Choroid plexus epithelial cell (primary cell): Measurements from ENCODE around the gene ALS2.

ENCODE experiments used
- DNase-seq: peaks from one replicate; pipeline ENCODE4 v3.0.0-alpha.2; 2010; ENCODE audit warnings: low read depth
- H3K4me3 ChIP-seq: 2 replicates; pipeline ENCODE4 v1.5.1; 2011; ENCODE audit warnings: low read depth, mild to moderate bottlenecking, control low read depth, low read length, moderate library complexity
- TF ChIP-seq, protein P1 (sequence below): conservative IDR thresholded peaks from 2 replicates; pipeline ENCODE4 v1.5.1; 2011; ENCODE audit warnings: low read depth, mild to moderate bottlenecking, control low read depth, inconsistent platforms, low read length, moderate library complexity

The ALS2 gene

DNA sequence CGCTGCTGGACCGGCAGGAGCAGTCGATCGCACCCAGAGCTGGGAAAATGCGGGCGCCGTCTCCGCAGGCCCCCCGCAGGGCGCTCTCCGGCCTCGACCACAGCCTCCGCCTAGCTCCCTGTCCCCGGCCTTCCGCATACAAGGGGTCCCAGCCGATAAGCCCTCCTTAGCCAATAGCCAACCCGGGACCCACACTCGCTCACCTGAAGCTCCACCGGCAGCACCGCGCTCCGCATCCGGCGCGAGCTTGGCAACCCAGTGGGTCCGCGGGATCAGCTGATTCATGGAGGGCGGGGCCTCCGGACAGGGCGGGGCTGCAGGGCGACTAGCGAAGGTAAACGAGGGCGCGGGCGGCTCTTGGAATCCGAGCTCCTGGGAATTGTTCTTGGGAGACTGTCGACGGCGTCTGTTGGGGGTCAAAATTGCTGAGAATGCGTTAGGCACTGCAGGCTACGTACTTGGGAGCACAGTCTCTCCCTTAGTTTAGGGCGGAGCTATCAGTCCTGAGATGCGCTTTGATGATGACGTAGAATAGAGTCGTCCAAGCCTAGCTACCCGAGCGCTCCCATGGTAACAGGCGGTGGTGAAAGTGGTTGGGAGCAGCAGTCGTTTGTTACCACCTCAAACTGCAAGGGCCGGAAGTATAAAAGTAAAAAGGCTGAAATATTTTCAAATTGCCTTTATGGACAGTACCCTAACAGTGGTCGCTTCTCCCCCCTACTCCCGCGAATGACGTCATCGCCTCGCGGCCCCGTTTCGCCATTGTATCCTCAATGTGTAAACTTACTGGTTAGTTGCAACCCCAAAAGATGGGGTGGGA lies at the start of gene ALS2:
Gene ALS2, minus strand, starts transcription at position 260 of the 820 bp plus-strand sequence. CDS start 12,048 bp downstream, outside the sequence.
- TF ChIP-seq, protein P1, sequence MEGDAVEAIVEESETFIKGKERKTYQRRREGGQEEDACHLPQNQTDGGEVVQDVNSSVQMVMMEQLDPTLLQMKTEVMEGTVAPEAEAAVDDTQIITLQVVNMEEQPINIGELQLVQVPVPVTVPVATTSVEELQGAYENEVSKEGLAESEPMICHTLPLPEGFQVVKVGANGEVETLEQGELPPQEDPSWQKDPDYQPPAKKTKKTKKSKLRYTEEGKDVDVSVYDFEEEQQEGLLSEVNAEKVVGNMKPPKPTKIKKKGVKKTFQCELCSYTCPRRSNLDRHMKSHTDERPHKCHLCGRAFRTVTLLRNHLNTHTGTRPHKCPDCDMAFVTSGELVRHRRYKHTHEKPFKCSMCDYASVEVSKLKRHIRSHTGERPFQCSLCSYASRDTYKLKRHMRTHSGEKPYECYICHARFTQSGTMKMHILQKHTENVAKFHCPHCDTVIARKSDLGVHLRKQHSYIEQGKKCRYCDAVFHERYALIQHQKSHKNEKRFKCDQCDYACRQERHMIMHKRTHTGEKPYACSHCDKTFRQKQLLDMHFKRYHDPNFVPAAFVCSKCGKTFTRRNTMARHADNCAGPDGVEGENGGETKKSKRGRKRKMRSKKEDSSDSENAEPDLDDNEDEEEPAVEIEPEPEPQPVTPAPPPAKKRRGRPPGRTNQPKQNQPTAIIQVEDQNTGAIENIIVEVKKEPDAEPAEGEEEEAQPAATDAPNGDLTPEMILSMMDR = no peak
- peak; percentile 99 for DNase-seq
- H3K4me3 ChIP-seq = peak within 1 kb of the TSS; percentile 96

DNA sequence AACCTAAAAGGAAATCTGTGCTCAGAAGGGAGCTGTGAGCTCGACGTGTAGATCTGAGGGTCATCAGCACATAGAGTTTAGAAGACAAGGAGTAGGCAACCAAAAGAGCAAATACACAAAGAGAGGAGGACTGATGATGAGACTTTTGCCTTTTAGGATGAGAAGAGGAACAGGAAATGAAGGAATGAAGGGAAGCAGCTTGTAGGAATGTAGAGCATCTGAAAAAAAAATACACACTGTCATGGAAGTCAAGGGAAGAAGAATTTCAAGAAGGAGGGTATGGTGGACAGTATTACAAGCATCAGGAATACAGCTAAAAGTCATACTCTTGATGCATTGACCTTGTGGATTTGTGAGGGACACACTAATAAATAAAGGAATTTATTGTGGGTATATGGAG lies 47.5 kb upstream of the ALS2 start:
- TF ChIP-seq, protein P1 = no peak
- DNase-seq = no peak
- H3K4me3 ChIP-seq = no peak overlapping the region

DNA sequence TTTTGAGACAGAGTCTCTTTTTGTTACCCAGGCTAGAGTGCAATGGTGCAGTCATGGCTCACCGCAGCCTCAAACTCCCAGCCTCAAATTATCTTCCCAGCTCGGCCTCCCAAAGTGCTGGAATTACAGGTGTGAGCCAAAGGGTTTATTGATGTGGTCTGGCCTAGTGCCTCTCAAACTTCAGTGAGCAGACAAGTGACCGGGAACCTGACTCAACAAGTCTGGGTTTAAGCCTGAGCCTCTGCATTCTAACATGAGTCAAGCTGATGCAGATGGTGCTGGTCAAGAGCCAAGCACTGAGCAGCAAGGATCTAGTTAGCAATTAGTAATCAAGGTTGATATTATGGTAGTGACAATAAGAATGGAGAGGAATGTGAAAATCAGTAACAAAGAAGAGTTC lies 46.9 kb upstream of the ALS2 start:
- TF ChIP-seq, protein P1 = no peak
- no peak for DNase-seq

DNA sequence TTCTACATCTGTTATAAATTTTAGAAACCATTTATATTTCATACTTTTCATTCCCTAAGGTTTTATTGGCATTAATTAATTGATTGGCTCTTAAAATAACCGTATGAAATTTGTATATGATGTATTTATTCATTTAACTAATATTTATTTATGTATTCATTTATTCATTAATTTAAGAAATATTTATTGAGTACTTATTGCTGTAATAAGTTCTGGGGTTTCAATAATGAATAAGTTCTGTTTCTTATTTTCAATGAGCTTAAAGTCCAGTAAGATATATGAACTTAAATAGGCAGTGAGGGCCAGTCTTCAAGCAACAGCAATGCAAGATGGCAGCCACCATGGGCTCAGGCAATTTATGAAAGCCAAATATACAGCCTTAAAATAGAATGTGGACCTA lies 43.5 kb upstream of the ALS2 start:
- DNase-seq = no peak
- TF ChIP-seq, protein P1 = no peak
- H3K4me3 ChIP-seq = no peak overlapping the region

More for the DNA sequence above, 46.9 kb upstream of the ALS2 start:
- no peak overlapping the region for H3K4me3 ChIP-seq

DNA sequence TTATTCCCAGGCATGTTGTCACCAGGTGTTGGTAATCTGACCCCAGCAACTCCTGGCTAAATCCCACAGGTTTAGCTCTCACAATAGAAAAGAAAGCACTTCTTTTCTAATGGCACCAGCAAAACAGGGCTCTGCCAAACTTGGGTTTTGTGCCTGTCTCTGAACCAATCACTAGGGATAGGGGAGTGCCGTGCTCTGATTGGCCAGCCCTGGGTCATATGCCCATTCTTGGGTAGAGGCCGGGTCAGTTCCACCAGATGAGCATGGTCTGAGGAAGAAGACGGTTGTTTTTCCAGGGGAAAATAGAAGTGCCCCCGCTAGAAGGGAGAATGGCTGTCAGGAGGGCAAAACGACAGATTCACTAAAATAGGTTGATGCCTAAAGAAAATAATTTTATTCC lies 40.3 kb upstream of the ALS2 start:
- H3K4me3 ChIP-seq = no peak overlapping the region
- TF ChIP-seq, protein P1 = no peak
- no peak for DNase-seq

DNA sequence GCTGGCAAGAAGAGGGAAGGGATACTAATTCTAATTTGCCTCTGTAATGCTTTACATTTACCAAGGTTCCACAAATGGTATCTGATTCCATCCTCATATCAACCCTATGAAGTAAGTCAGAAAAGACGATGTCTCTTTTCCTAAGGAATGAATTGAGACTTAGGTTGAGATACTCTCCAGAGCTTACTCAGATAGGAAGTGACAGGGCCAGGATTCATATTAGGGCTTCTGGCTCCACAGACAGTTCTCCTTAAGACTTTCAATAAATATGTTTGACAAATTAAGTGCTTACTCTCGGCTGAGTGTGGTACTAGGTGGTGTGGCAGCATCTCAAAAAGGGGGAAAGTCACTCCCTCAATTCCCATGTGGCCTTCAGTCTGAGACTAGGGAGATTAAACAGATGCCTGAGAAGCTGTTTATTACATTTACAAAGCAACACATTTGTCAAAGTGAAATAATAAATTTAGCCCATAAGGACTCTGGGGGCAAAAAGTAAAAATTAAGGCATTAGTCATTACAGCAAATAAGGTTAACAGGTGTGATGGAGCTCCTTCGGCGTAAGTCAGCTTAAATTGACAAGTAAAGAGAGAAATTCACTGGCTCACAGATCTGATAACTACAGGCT lies 39.8 kb upstream of the ALS2 start:
- TF ChIP-seq, protein P1 = no peak
- DNase-seq = no peak
- no peak overlapping the region for H3K4me3 ChIP-seq
